ENCODE data around the gene PUSL1.

Gene PUSL1

DNA sequence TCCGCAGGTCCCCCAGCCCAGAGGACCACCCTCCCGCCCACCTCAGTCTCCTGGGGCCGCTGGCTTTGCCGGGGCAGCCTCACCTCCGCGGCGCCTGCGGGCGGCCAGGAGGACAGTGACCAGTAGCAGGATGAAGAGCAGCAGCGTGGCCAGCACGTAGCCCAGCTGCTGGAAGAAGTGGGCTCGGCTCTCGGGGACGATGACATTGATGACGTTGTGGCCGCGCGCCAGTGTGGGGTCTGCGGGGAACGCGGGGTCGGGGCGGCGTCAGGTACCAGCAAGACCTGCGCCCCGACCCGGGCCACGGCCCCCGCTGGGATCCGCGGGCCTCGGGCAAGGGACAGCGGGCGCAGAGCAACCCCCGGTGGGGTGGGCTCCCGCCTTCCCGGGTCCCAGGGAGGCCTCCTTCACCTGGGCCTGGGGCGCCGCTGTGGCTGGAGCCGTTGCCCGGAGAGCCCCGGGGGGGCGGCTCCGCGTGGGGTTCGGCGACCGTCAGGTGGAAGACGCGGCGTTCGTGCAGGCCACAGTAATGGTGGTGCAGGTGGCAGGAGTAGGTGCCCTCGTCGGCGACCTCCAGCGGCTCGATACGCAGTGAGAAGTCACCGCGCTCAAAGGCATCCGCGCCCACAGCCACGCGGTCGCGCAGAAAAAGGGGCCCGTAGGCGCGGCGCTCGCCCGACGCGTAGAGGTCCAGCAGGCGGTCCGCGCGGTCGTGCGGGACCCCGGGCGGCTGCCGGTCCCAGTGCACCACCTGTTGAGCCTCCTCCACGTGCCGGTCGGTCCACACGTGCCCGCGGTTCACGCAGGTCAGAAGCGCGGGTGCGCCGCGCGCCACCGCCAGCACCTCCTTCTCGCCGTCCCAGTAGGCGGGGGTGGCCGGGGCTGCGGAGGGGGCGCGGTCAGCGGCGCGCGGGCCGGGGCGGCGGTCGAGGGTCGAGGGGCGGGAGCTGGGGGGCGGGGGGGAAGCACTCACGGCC, 46.2 kb downstream of the PUSL1 start:
- Histone ChIP-seq H3K14ac (ENCODE audit: low read length in 2 of 2) (no peak overlapping the region), H2BK12ac (ENCODE audit: low read length in 2 of 2) (no peak overlapping the region), H3K4ac (ENCODE audit: low read depth in 1 of 2, low read length in 2 of 2) (no peak overlapping the region), H3K36me3 (ENCODE audit: control insufficient read depth in 1 of 2, insufficient read depth in 2 of 2, low read depth in 1 of 2, low read length in 2 of 2) (peaks cover 32 to 44% of the 10 kb centered on the region in 2 experiments), H3K4me1 (ENCODE audit: control insufficient read depth, insufficient read depth, low read depth, low read length) (peaks cover 67% of the 10 kb centered on the region), H3K9me3 (ENCODE audit: control insufficient read depth, low read length) (no peaks in the 10 kb centered on the region), H2AFZ (ENCODE audit: low read depth, low read length) (no peak overlapping the region), H3K27me3 (ENCODE audit: control insufficient read depth in 1 of 2, insufficient read depth in 1 of 2, low read length in 2 of 2) (no peaks in the 10 kb centered on the region), H3K4me2 (ENCODE audit: low read length, poor library complexity, severe bottlenecking) (no peak overlapping the region), H2AK5ac (ENCODE audit: low read length, severe bottlenecking) (no peak overlapping the region), H2BK15ac (ENCODE audit: low read depth, poor library complexity, severe bottlenecking) (no peak overlapping the region), H3K79me1 (replicated peaks; ENCODE audit: low read length, poor library complexity, severe bottlenecking) (peaks cover 3% of the 10 kb centered on the region), H3K27ac (ENCODE audit: low read length, poor library complexity, severe bottlenecking) (no peak overlapping the region), H3K9ac (ENCODE audit: low read length) (peak overlapping the region; percentile 29), H2BK5ac (ENCODE audit: low read depth, low read length, poor library complexity, severe bottlenecking) (no peak overlapping the region), H3K23ac (ENCODE audit: low read length in 2 of 2) (peak overlapping the region in 1 of 2 experiments; percentile 53), H3K4me3 (ENCODE audit: insufficient read depth in 1 of 2, low read depth in 1 of 2, low read length in 2 of 2) (peak overlapping the region; percentile 14 to 64), H4K91ac (ENCODE audit: low read length) (peak overlapping the region; percentile 34), H4K8ac (ENCODE audit: low read length) (peak overlapping the region; percentile 59), H2BK120ac (ENCODE audit: low read depth, low read length) (no peak overlapping the region), H3K18ac (ENCODE audit: low read depth in 1 of 2, low read length in 2 of 2) (no peak overlapping the region)
- WGBS = 54% methylated on average over 74 of the region's 116 CpGs
- no peak for DNase-seq

DNA sequence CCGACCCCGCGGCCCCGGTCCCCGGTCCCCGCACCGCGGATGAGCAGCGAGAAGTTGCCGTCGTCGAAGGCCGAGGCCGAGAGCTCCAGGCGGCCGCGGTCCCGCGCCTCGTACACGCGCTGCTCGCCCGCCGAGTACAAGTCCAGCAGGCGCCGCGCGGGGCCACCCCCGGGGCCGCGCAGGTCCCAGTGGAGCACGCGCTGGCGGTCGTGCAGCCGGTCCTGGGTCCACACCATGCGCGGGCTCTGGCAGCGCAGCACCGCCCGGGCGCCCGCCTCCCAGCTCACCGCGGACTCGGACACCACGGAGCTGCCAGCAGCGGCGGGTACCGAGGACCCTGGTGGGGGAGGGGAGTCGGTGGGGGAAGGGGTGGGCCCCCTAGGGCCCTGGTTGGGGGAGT, 47.0 kb downstream of the PUSL1 start:
- no peak overlapping the region for H4K91ac ChIP-seq (ENCODE audit: low read length)
- peaks cover 76% of the 10 kb centered on the region for H3K4me1 ChIP-seq (ENCODE audit: control insufficient read depth, insufficient read depth, low read depth, low read length)
- H2AK5ac ChIP-seq (ENCODE audit: low read length, severe bottlenecking) = no peak overlapping the region
- H3K18ac ChIP-seq (ENCODE audit: low read depth in 1 of 2, low read length in 2 of 2) = peak overlapping the region in 1 of 2 experiments; percentile 25
- no peak overlapping the region for H2BK5ac ChIP-seq (ENCODE audit: low read depth, low read length, poor library complexity, severe bottlenecking)
- WGBS = 19% methylated on average over 47 of the region's 52 CpGs
- peak overlapping the region; percentile 89 for H2BK120ac ChIP-seq (ENCODE audit: low read depth, low read length)
- no peak overlapping the region for H3K27ac ChIP-seq (ENCODE audit: low read length, poor library complexity, severe bottlenecking)
- H2AFZ ChIP-seq (ENCODE audit: low read depth, low read length) = no peak overlapping the region
- H3K9me3 ChIP-seq (ENCODE audit: control insufficient read depth, low read length) = no peaks in the 10 kb centered on the region
- H3K23ac ChIP-seq (ENCODE audit: low read length in 2 of 2) = no peak overlapping the region
- no peak overlapping the region for H3K9ac ChIP-seq (ENCODE audit: low read length)
- peaks cover 3% of the 10 kb centered on the region for H3K79me1 ChIP-seq (replicated peaks; ENCODE audit: low read length, poor library complexity, severe bottlenecking)
- H2BK12ac ChIP-seq (ENCODE audit: low read length in 2 of 2) = no peak overlapping the region
- peak overlapping the region; percentile 50 for H3K4me2 ChIP-seq (ENCODE audit: low read length, poor library complexity, severe bottlenecking)
- H2BK15ac ChIP-seq (ENCODE audit: low read depth, poor library complexity, severe bottlenecking) = no peak overlapping the region
- DNase-seq = peak; percentile 54
- H3K36me3 ChIP-seq (ENCODE audit: control insufficient read depth in 1 of 2, insufficient read depth in 2 of 2, low read depth in 1 of 2, low read length in 2 of 2) = peaks cover 32 to 44% of the 10 kb centered on the region in 2 experiments
- H3K4ac ChIP-seq (ENCODE audit: low read depth in 1 of 2, low read length in 2 of 2) = no peak overlapping the region
- peak overlapping the region; percentile 39 for H4K8ac ChIP-seq (ENCODE audit: low read length)
- peak overlapping the region in 1 of 2 experiments; percentile 53 for H3K4me3 ChIP-seq (ENCODE audit: insufficient read depth in 1 of 2, low read depth in 1 of 2, low read length in 2 of 2)
- no peaks in the 10 kb centered on the region for H3K27me3 ChIP-seq (ENCODE audit: control insufficient read depth in 1 of 2, insufficient read depth in 1 of 2, low read length in 2 of 2)
- no peak overlapping the region for H3K14ac ChIP-seq (ENCODE audit: low read length in 2 of 2)

- Histone ChIP-seq H3K79me1 (replicated peaks; ENCODE audit: low read length, poor library complexity, severe bottlenecking) (peaks cover 3% of the 10 kb centered on the region), H2BK5ac (ENCODE audit: low read depth, low read length, poor library complexity, severe bottlenecking) (no peak overlapping the region), H2AFZ (ENCODE audit: low read depth, low read length) (no peak overlapping the region), H4K91ac (ENCODE audit: low read length) (no peak overlapping the region), H3K23ac (ENCODE audit: low read length in 2 of 2) (no peak overlapping the region), H3K4ac (ENCODE audit: low read depth in 1 of 2, low read length in 2 of 2) (peak overlapping the region in 1 of 2 experiments; percentile 70), H3K14ac (ENCODE audit: low read length in 2 of 2) (no peak overlapping the region), H3K4me2 (ENCODE audit: low read length, poor library complexity, severe bottlenecking) (peak overlapping the region; percentile 72), H3K4me3 (ENCODE audit: insufficient read depth in 1 of 2, low read depth in 1 of 2, low read length in 2 of 2) (peak overlapping the region; percentile 64 to 93), H3K4me1 (ENCODE audit: control insufficient read depth, insufficient read depth, low read depth, low read length) (peaks cover 83% of the 10 kb centered on the region), H3K27ac (ENCODE audit: low read length, poor library complexity, severe bottlenecking) (peak overlapping the region; percentile 15), H3K9me3 (ENCODE audit: control insufficient read depth, low read length) (no peaks in the 10 kb centered on the region), H2BK120ac (ENCODE audit: low read depth, low read length) (peak overlapping the region; percentile 45), H3K9ac (ENCODE audit: low read length) (peak overlapping the region; percentile 97), H2BK15ac (ENCODE audit: low read depth, poor library complexity, severe bottlenecking) (peak overlapping the region; percentile 75), H2AK5ac (ENCODE audit: low read length, severe bottlenecking) (no peak overlapping the region), H2BK12ac (ENCODE audit: low read length in 2 of 2) (no peak overlapping the region), H3K27me3 (ENCODE audit: control insufficient read depth in 1 of 2, insufficient read depth in 1 of 2, low read length in 2 of 2) (no peaks in the 10 kb centered on the region), H3K36me3 (ENCODE audit: control insufficient read depth in 1 of 2, insufficient read depth in 2 of 2, low read depth in 1 of 2, low read length in 2 of 2) (peaks cover 32 to 44% of the 10 kb centered on the region in 2 experiments), H3K18ac (ENCODE audit: low read depth in 1 of 2, low read length in 2 of 2) (peak overlapping the region in 1 of 2 experiments; percentile 61), H4K8ac (ENCODE audit: low read length) (no peak overlapping the region)
- DNase-seq = no peak
- 75% methylated on average over 7 of the region's 8 CpGs for WGBS
These were observed 47.9 kb downstream of the PUSL1 start for GRCh38 chr1:1356166-1356795.

All from mesenchymal stem cell (in vitro differentiated cells and primary cell).